ENCODE data around the gene CHIC2.

Gene CHIC2

DNA sequence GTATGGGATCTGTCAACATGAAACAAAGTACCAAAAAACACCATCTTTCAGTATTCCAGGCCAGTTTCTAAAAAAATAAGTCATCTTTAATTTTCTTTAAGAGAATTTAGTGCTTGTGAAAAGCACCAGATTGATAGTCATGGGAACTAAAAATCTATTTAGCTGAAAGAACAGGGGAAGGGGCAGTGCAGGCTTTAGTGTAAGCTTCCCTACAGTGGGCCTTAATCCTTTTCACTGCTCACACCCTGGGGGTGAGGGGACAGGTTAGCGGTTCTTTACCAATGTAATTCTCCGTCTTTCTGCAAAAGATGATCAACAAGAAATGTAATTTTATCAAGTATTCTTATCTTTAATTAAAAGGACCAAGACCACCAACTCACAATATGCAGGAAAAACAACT, 47.1 kb downstream of the CHIC2 start:
- FAIRE-seq (no peak), DNase-seq (ENCODE audit: insufficient read length) (no peak)
- no peak for TF ChIP-seq POLR2AphosphoS5 (IDR thresholded peaks at IDR 0.05; ENCODE audit: low read depth, low read length)
- no peak for TF ChIP-seq TAF1 (IDR thresholded peaks at IDR 0.05; ENCODE audit: borderline replicate concordance, low read depth, low read length)
- no peak for TF ChIP-seq POLR2A (IDR thresholded peaks at IDR 0.05; ENCODE audit: low read depth, low read length)

DNA sequence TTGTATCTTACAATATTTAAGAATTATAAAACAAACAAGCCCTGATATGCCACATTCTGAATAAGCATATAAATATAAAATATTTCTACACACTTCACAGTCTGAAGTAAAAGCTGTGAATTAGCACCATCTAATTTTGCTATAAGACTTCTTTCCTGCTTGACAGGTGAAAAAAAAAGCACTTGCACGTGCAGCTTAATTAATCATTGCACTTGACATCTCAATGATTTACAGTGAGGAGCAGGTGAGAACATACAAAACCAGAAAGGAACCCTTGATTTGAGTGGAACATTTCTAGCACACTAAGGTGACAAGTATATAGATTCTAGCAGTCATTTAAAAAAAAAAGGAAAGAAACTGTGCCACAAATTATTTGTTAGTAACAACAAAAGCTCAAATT, 47.9 kb downstream of the CHIC2 start:
- FAIRE-seq: no peak
- no peak for TF ChIP-seq POLR2A (IDR thresholded peaks at IDR 0.05; ENCODE audit: low read depth, low read length)
- no peak for TF ChIP-seq TAF1 (IDR thresholded peaks at IDR 0.05; ENCODE audit: borderline replicate concordance, low read depth, low read length)
- no peak for TF ChIP-seq POLR2AphosphoS5 (IDR thresholded peaks at IDR 0.05; ENCODE audit: low read depth, low read length)
- DNase-seq (ENCODE audit: insufficient read length): no peak

DNA sequence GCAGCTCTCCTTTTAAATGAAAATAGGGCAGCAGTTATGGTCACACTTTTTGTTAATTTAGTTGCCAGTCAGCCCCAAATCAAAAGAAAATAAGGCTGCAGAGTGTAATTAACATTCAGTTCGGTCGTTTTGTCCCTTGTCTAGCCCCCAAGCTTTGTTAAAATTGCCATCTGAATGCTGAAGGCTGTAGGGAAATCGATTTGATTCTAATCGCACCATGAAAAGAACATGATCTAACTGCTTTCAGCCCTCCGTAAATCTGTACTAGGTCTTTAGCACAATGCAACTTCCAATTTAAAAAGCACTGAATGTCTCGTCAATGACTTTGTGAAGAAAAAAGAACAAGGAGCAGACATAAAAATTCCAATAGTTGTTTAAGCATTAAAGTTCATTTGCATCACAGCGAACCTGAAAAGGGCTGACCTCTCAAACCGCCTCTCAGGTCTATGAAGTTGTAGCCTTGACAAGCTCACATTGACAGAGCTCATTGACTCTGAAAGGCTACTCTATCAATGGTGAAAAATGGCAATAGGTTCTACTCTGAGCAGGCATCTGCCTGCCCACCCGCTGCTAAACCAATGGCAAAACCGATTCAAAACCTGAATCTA, 48.9 kb downstream of the CHIC2 start:
- DNase-seq (ENCODE audit: insufficient read length) (no peak), FAIRE-seq (no peak)
- TF ChIP-seq TAF1 (IDR thresholded peaks at IDR 0.05; ENCODE audit: borderline replicate concordance, low read depth, low read length): no peak
- TF ChIP-seq POLR2AphosphoS5 (IDR thresholded peaks at IDR 0.05; ENCODE audit: low read depth, low read length): no peak
- no peak for TF ChIP-seq POLR2A (IDR thresholded peaks at IDR 0.05; ENCODE audit: low read depth, low read length)

DNA sequence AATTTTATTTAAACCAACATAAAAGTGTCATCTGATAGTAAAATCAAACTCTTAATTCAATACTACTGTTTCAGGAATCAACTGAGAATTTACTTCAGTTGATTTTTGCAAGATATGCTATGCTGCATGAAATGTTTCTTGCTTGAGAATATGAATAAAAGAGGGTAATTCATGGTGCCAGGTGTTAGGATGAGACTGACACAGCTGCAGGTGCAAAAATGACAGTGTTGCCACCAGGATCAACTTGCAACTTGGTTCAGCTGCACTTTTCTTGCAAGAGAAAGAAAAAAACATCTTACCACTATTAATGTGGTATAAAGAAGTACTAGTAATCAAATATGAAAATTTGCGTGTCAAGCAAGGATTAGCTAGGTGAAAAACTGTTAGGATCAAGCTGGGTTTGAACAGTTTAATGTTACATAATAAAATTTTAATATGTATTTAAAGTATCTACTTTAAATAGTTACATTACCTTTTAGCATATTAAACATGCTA, 49.7 kb downstream of the CHIC2 start:
- FAIRE-seq (no peak), DNase-seq (ENCODE audit: insufficient read length) (no peak)
- TF ChIP-seq POLR2A (IDR thresholded peaks at IDR 0.05; ENCODE audit: low read depth, low read length) (no peak), POLR2AphosphoS5 (IDR thresholded peaks at IDR 0.05; ENCODE audit: low read depth, low read length) (no peak), TAF1 (IDR thresholded peaks at IDR 0.05; ENCODE audit: borderline replicate concordance, low read depth, low read length) (no peak)

DNA sequence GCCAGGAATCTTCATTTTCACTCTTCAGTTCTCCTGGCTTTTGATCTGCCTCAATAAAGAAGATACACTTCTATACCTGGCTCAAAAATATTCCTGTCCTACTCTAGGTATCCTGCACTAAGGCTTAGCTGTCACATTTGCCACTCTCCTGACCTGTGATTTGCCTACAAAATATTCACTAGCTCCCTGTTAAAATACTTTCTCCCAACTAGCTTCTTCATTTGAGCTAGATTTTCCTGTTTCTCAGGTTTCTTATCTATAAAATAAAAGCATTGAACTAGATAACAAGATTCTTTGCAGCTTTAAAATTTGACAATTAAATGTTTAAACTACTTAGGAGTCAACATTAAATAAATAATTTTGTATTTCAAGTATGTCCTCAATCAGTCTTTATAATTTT, 53.2 kb downstream of the CHIC2 start:
- FAIRE-seq (no peak), DNase-seq (ENCODE audit: insufficient read length) (no peak)
- no peak for TF ChIP-seq POLR2A (IDR thresholded peaks at IDR 0.05; ENCODE audit: low read depth, low read length)
- TF ChIP-seq POLR2AphosphoS5 (IDR thresholded peaks at IDR 0.05; ENCODE audit: low read depth, low read length): no peak
- TF ChIP-seq TAF1 (IDR thresholded peaks at IDR 0.05; ENCODE audit: borderline replicate concordance, low read depth, low read length): no peak

DNA sequence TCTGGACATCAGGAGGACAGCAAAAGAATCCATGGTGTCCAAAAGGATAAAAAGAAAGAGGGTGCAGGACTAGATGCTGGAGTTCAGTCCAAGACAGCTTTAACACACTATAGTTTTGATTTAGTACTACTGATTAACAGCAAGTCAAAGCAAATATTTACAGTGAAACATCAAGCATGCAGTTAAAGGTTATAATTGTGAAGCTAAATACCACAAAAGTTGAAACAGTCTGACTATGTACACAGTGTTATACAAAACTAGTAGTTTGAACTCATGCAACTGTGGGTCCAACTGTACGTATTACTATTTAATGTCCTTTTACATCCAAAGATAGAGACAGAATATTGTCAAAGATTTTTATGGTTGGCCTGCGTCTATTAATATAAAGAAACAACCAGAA, 57.6 kb downstream of the CHIC2 start:
- FAIRE-seq (no peak), DNase-seq (ENCODE audit: insufficient read length) (no peak)
- TF ChIP-seq POLR2AphosphoS5 (IDR thresholded peaks at IDR 0.05; ENCODE audit: low read depth, low read length) (no peak), TAF1 (IDR thresholded peaks at IDR 0.05; ENCODE audit: borderline replicate concordance, low read depth, low read length) (no peak), POLR2A (IDR thresholded peaks at IDR 0.05; ENCODE audit: low read depth, low read length) (no peak)

DNA sequence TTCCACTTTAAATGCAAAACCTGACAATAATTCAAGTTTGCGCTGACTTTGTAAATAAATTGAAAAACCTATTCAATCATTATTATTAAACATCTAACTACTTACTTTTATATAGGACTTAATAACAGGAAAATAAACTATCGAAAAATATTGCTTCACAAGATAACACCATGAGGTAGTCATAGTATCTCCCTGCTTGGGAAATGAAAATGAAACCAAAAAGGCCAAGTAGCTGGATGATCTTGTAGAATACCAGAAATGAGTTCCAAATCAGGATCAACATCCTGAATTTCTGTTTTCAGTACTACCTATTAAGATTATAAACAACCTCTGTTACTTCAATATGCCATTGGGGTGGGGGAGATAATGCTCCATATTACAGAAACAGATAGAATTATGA, 58.9 kb downstream of the CHIC2 start:
- FAIRE-seq (no peak), DNase-seq (ENCODE audit: insufficient read length) (no peak)
- TF ChIP-seq POLR2A (IDR thresholded peaks at IDR 0.05; ENCODE audit: low read depth, low read length): no peak
- no peak for TF ChIP-seq TAF1 (IDR thresholded peaks at IDR 0.05; ENCODE audit: borderline replicate concordance, low read depth, low read length)
- TF ChIP-seq POLR2AphosphoS5 (IDR thresholded peaks at IDR 0.05; ENCODE audit: low read depth, low read length): no peak

DNA sequence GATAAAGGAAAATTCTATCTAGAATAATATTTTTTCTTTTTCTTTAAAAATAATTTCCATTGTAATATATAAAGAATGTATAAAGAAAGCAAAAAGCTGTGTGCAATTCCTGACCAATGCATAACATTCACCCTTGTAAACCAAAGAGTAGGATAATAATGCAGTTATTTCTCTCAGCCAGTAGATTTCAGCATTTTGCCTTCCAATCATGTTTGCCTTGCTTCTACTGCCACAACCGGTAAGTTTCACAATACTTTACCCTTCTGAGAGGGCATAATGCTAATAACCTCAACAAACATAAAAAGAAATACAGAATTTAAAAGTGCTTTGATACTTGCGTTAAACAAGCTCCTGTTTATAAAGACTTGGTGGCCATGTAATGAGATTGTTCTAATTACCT, 59.9 kb downstream of the CHIC2 start:
- TF ChIP-seq TAF1 (IDR thresholded peaks at IDR 0.05; ENCODE audit: borderline replicate concordance, low read depth, low read length): no peak
- TF ChIP-seq POLR2AphosphoS5 (IDR thresholded peaks at IDR 0.05; ENCODE audit: low read depth, low read length): no peak
- no peak for TF ChIP-seq POLR2A (IDR thresholded peaks at IDR 0.05; ENCODE audit: low read depth, low read length)
- no peak for FAIRE-seq
- no peak for DNase-seq (ENCODE audit: insufficient read length)

DNA sequence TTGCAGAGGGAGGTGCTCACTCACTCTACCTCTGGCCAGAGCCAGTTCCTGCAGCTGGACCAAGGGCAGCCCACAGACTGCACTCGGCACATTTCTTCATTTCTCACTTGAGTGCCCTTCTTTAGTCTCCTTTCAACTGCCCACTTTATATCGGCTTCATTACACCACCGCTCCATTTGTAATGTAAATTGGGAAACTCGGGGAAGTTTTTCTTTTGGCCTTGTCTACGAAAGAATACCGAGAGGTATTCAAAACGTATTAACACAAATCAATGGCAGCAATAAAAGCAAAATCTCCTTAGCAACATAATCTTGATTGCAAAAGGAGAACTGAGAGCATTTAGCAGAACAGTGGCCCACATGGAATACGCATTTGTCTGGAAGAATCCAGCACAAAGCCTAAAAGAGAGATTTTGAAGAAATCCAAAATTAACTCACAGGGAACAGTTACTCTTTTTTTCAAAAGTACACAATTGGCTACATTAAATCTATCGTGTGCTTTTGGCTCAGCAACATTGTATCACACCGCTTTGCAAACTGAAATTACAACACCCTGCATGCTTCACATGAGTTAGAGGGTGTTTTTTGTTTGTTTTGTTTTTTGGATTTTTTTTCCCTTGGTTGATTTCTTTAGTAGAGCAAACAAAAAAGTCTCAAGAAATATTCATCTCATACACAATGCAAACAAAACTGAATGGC, 62.6 kb downstream of the CHIC2 start:
- DNase-seq (ENCODE audit: insufficient read length) (no peak), FAIRE-seq (no peak)
- no peak for TF ChIP-seq POLR2AphosphoS5 (IDR thresholded peaks at IDR 0.05; ENCODE audit: low read depth, low read length)
- no peak for TF ChIP-seq TAF1 (IDR thresholded peaks at IDR 0.05; ENCODE audit: borderline replicate concordance, low read depth, low read length)
- no peak for TF ChIP-seq POLR2A (IDR thresholded peaks at IDR 0.05; ENCODE audit: low read depth, low read length)

DNA sequence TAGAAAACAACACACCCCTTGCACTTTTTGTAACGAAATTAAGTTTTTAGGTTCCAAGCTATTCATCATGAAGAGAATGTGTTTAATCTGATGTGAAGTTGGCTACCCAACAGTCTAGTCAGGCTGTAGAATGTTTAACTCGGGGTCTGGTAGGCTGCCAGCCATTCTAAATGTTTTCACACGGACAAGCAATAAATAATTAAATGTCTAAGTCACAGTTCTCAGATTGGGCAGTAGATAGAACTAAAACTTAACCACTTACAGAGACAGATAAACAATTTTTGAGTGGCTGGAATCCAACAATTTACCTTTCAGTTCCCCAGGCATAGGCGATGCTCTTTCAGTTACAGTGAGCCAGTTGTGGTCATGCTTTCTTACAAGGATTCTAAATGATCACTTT, 66.5 kb downstream of the CHIC2 start:
- FAIRE-seq (no peak), DNase-seq (ENCODE audit: insufficient read length) (no peak)
- TF ChIP-seq TAF1 (IDR thresholded peaks at IDR 0.05; ENCODE audit: borderline replicate concordance, low read depth, low read length): no peak
- TF ChIP-seq POLR2AphosphoS5 (IDR thresholded peaks at IDR 0.05; ENCODE audit: low read depth, low read length): no peak
- TF ChIP-seq POLR2A (IDR thresholded peaks at IDR 0.05; ENCODE audit: low read depth, low read length): no peak

DNA sequence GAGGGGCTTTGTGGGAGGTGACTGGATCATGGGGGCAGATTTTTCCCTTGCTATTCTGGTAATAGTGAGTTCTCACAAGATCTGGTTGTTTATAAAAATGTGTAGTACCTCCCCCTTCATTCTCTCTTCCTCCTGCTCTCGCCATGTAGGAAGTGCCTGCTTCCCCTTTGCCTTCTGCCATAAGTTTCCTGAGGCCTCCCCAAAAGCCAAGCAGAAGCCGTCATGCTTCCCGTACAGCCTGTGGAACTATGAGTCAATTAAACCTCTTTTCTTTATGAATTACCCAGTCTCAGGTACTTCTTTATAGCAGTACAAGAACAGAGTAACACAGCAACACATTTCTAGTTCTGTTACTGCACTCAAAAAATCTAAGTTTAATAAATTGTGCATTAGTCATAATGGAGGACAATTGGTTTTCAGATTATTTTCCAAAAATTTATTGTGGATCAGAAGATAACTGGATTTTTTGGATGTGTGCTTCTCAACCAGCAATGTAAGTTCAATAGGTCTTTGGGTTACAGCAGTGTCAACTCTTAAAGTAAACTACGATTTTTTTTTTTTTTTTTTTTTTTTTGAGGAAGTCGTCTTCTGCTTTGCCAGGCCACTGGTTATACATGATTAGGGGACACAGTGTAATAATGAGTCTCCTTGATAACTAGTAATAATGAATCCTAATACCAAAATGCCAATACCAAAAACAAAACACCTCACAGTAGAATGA, 69.9 kb downstream of the CHIC2 start:
- TF ChIP-seq POLR2AphosphoS5 (IDR thresholded peaks at IDR 0.05; ENCODE audit: low read depth, low read length) (no peak), TAF1 (IDR thresholded peaks at IDR 0.05; ENCODE audit: borderline replicate concordance, low read depth, low read length) (no peak), POLR2A (IDR thresholded peaks at IDR 0.05; ENCODE audit: low read depth, low read length) (no peak)
- DNase-seq (ENCODE audit: insufficient read length) (no peak), FAIRE-seq (no peak)

Data from GM12892 (cell line).